ENCODE data around the gene KIAA1191. TPM values are rescaled to one million over a fixed set of nuclear protein-coding genes. Genes with fewer than 3 reads are reported as not detected.

Gene KIAA1191
- total RNA-seq = 53.3 and 79.9 TPM in 2 replicates

GRCh38 chr5:176361437-176362232, at the start of gene KIAA1191:
KIAA1191 (minus strand) TSS chr5:176361764; CDS start chr5:176359508, 2,256 bp downstream.

GRCh38 chr5:176388444-176389134, 27.0 kb upstream of the KIAA1191 start, which contains the start of the genes HIGD2A and NOP16:
HIGD2A (plus strand) TSS chr5:176388751; CDS start chr5:176388820, 69 bp downstream.
NOP16 (minus strand) TSS chr5:176388598; CDS start chr5:176388539, 59 bp downstream.

GRCh38 chr5:176365351-176366231, 4.0 kb upstream of the KIAA1191 start, which contains the start of gene ARL10:
ARL10 (plus strand) TSS chr5:176365487; CDS start chr5:176365564, 77 bp downstream.

Other genes with a start within 250 kb of the KIAA1191 start
- gene SIMC1, start 123.3 kb downstream of the KIAA1191 start, total RNA-seq = 1.5 and 5.0 TPM in 2 replicates
- 5.8 and 19.7 TPM in 2 replicates for gene ARL10, start 3.7 kb upstream of the KIAA1191 start, total RNA-seq
- gene NOP16, start 26.8 kb upstream of the KIAA1191 start, total RNA-seq = 15.9 and 19.8 TPM in 2 replicates
- 20.6 and 27.6 TPM in 2 replicates for gene HIGD2A, start 27.0 kb upstream of the KIAA1191 start, total RNA-seq
- gene CLTB, start 54.8 kb upstream of the KIAA1191 start, total RNA-seq = 88.4 and 171 TPM in 2 replicates
- 24.3 and 66.0 TPM in 2 replicates for gene FAF2, start 86.6 kb upstream of the KIAA1191 start, total RNA-seq
- gene RNF44, start 175.6 kb upstream of the KIAA1191 start, total RNA-seq = 1.6 and 8.5 TPM in 2 replicates
- under 0.01 TPM in 1 of 2 replicates, not detected in the other for gene CDHR2, start 187.6 kb upstream of the KIAA1191 start, total RNA-seq
- 2.9 and 6.0 TPM in 2 replicates for gene GPRIN1, start 248.4 kb upstream of the KIAA1191 start, total RNA-seq

All from bladder microvascular endothelial cell (primary cell).